Measurements from ENCODE around the gene ZNF444. TPM values are rescaled to one million over a fixed set of nuclear protein-coding genes. Genes with fewer than 3 reads are reported as not detected.

Gene ZNF444
- total RNA-seq, 2 experiments from 2014 or later, result 22.0 to 25.3 TPM

GRCh38 chr19:56092685-56093631, 48.1 kb upstream of the ZNF444 start:
- H4K20me1 ChIP-seq (ENCODE audit: insufficient read depth, low read length), result no peaks in the 10 kb centered on the region
- no peaks in the 10 kb centered on the region for H3K4me1 ChIP-seq (ENCODE audit: insufficient read depth, low read length, poor library complexity, severe bottlenecking)
- peaks cover 65% of the 10 kb centered on the region for H3K36me3 ChIP-seq (ENCODE audit: insufficient read depth, low read length)
- CTCF ChIA-PET (ENCODE audit: unreplicated experiment), result no interaction called here
- no peak overlapping the region for H3K4me2 ChIP-seq (ENCODE audit: low read length)
- peaks cover 3% of the 10 kb centered on the region; the same call in 1 of the 2 replicates for H3K79me2 ChIP-seq (ENCODE audit: insufficient read depth, low read depth, low read length)
- H2AFZ ChIP-seq (ENCODE audit: low read length), result no peak overlapping the region
- BruUV-seq (replicated peaks), result no TSS peak
- no peaks in the 10 kb centered on the region for H3K9me2 ChIP-seq (ENCODE audit: insufficient read depth, low read length)
- TF ChIP-seq CTCF (conservative IDR thresholded peaks at IDR 0.05; ENCODE audit: low read length) (no peak), EZH2phosphoT487 (IDR thresholded peaks at IDR 0.05; ENCODE audit: borderline replicate concordance, low read depth, low read length) (no peak)
- H3K27ac ChIP-seq (ENCODE audit: low read depth, low read length, poor library complexity, severe bottlenecking), result no peak overlapping the region
- H3K9me3 ChIP-seq (ENCODE audit: low read length), result 0 out of 2 replicates have a peak, but pooled peaks cover 9% of the 10 kb centered on the region
- no peak overlapping the region for H3K4me3 ChIP-seq (ENCODE audit: low read depth, low read length, poor library complexity, severe bottlenecking)
- intact Hi-C loops (cut with micrococcal nuclease; ENCODE audit: unreplicated experiment), result no loop called here
- no peak for DNase-seq (ENCODE audit: low spot score)
- POLR2A ChIA-PET, result no interaction called here

- no peak overlapping the region for H3K4me3 ChIP-seq (ENCODE audit: low read depth, low read length, poor library complexity, severe bottlenecking)
- DNase-seq (ENCODE audit: low spot score), result no peak
- no peaks in the 10 kb centered on the region for H3K4me1 ChIP-seq (ENCODE audit: insufficient read depth, low read length, poor library complexity, severe bottlenecking)
- POLR2A ChIA-PET, result no interaction called here
- H3K36me3 ChIP-seq (ENCODE audit: insufficient read depth, low read length), result peaks cover 63% of the 10 kb centered on the region
- H3K79me2 ChIP-seq (ENCODE audit: insufficient read depth, low read depth, low read length), result peaks cover 3% of the 10 kb centered on the region; the same call in 1 of the 2 replicates
- 0 out of 2 replicates have a peak, but pooled peaks cover 9% of the 10 kb centered on the region for H3K9me3 ChIP-seq (ENCODE audit: low read length)
- CTCF ChIA-PET (ENCODE audit: unreplicated experiment), result no interaction called here
- H3K4me2 ChIP-seq (ENCODE audit: low read length), result no peak overlapping the region
- H2AFZ ChIP-seq (ENCODE audit: low read length), result no peak overlapping the region
- H3K27ac ChIP-seq (ENCODE audit: low read depth, low read length, poor library complexity, severe bottlenecking), result no peak overlapping the region
- no peaks in the 10 kb centered on the region for H3K9me2 ChIP-seq (ENCODE audit: insufficient read depth, low read length)
- TF ChIP-seq CTCF (conservative IDR thresholded peaks at IDR 0.05; ENCODE audit: low read length), result no peak
- no peak for TF ChIP-seq EZH2phosphoT487 (IDR thresholded peaks at IDR 0.05; ENCODE audit: borderline replicate concordance, low read depth, low read length)
- no TSS peak for BruUV-seq (replicated peaks)
- no peaks in the 10 kb centered on the region for H4K20me1 ChIP-seq (ENCODE audit: insufficient read depth, low read length)
- intact Hi-C loops (cut with micrococcal nuclease; ENCODE audit: unreplicated experiment), result no loop called here
These were observed 46.6 kb upstream of the ZNF444 start for GRCh38 chr19:56094449-56094848.

GRCh38 chr19:56096665-56097064, 44.4 kb upstream of the ZNF444 start:
- Histone ChIP-seq H3K9me3 (ENCODE audit: low read length) (0 out of 2 replicates have a peak, but pooled peaks cover 9% of the 10 kb centered on the region), H4K20me1 (ENCODE audit: insufficient read depth, low read length) (no peaks in the 10 kb centered on the region), H2AFZ (ENCODE audit: low read length) (no peak overlapping the region), H3K4me2 (ENCODE audit: low read length) (no peak overlapping the region), H3K9me2 (ENCODE audit: insufficient read depth, low read length) (no peaks in the 10 kb centered on the region), H3K27ac (ENCODE audit: low read depth, low read length, poor library complexity, severe bottlenecking) (no peak overlapping the region), H3K79me2 (ENCODE audit: insufficient read depth, low read depth, low read length) (peaks cover 3% of the 10 kb centered on the region; the same call in 1 of the 2 replicates), H3K4me3 (ENCODE audit: low read depth, low read length, poor library complexity, severe bottlenecking) (no peak overlapping the region), H3K36me3 (ENCODE audit: insufficient read depth, low read length) (peaks cover 67% of the 10 kb centered on the region), H3K4me1 (ENCODE audit: insufficient read depth, low read length, poor library complexity, severe bottlenecking) (no peaks in the 10 kb centered on the region)
- intact Hi-C loops (cut with micrococcal nuclease; ENCODE audit: unreplicated experiment), result no loop called here
- no peak for DNase-seq (ENCODE audit: low spot score)
- ChIA-PET CTCF (ENCODE audit: unreplicated experiment) (no interaction called here), POLR2A (no interaction called here)
- TF ChIP-seq EZH2phosphoT487 (IDR thresholded peaks at IDR 0.05; ENCODE audit: borderline replicate concordance, low read depth, low read length) (no peak), CTCF (conservative IDR thresholded peaks at IDR 0.05; ENCODE audit: low read length) (no peak)
- BruUV-seq (replicated peaks), result no TSS peak
